ENCODE data around the gene PHKA1.

The PHKA1 gene

DNA sequence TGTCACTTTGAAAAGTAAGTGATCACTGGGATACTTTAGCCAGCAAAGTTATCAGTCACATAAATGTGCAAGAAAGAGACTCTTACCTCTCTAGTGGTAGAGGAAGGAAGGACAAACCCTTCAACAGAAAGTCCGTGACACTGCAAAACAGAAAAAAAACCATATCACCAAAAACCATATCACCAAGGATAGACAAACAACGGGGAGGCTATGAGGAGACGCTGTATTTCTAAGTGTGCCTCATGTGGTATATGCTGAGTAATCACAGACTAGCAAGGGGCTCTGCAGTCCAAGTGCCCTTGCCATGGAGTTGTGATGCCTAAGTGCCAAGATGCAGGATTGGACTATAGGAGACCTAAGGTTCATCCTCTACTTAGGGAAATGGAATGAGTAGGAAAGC lies 129.9 kb downstream of the PHKA1 start:
- H3K27ac ChIP-seq = no peak overlapping the region
- TF ChIP-seq, protein P1, sequence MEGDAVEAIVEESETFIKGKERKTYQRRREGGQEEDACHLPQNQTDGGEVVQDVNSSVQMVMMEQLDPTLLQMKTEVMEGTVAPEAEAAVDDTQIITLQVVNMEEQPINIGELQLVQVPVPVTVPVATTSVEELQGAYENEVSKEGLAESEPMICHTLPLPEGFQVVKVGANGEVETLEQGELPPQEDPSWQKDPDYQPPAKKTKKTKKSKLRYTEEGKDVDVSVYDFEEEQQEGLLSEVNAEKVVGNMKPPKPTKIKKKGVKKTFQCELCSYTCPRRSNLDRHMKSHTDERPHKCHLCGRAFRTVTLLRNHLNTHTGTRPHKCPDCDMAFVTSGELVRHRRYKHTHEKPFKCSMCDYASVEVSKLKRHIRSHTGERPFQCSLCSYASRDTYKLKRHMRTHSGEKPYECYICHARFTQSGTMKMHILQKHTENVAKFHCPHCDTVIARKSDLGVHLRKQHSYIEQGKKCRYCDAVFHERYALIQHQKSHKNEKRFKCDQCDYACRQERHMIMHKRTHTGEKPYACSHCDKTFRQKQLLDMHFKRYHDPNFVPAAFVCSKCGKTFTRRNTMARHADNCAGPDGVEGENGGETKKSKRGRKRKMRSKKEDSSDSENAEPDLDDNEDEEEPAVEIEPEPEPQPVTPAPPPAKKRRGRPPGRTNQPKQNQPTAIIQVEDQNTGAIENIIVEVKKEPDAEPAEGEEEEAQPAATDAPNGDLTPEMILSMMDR (IDR thresholded peaks at IDR 0.05) = no peak
- TF ChIP-seq ZFX (IDR thresholded peaks at IDR 0.05; ENCODE audit: borderline replicate concordance) = no peak

DNA sequence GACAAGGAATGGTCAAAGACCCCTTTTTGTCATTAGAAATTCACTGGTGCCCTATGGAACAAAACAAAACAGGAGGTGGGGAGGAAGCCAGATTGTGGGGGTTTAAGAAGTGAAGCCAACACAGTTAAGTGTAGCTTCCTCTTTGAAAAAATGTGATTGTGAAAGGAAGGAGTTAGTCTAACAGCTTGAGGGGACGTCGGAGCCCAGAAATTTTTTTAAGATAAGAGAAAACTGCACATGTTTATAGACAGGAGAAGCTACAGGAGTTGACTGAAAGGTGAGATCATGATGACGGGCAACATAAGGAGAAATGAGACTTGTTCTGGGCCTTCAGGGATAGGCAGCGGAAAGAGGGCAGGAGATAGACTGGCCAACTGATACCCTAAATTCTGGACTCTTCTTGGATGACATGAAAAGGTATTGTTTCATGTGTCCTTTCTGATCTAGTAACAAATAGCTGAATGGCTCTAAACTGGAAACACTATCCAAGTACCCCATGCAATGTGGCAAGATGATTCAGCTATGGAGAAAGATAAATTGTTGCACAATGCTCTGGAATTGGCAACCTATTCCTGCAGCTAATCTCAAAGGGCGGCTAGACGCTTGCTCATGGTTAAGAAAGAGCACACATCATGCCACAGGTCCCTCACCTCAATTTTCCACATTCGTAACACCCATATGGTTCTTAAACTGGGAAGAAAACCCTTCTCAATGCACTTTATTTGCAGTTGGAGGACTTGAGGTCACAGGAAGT lies 137.8 kb downstream of the PHKA1 start:
- TF ChIP-seq ZFX (IDR thresholded peaks at IDR 0.05; ENCODE audit: borderline replicate concordance) = no peak
- TF ChIP-seq, protein P1 (IDR thresholded peaks at IDR 0.05) = no peak
- no peak overlapping the region for H3K27ac ChIP-seq

DNA sequence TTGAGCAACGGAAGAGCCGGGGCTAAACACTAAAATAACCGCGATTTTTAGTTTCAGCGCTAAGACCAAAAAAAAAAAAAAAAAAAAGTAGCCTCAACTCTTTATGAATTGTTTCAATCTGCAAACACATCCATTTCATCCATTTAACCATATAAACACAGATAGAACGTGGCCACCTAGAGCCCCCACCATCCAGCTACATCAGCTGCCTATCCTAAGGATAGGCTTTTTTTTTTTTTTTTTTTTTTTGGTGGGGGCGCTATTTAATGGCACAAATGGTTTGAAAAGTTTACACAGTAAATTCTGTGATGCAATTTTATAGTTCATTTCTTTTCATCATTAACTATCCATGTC lies 141.0 kb downstream of the PHKA1 start:
- peak overlapping the region; percentile 59 for H3K27ac ChIP-seq
- TF ChIP-seq ZFX (IDR thresholded peaks at IDR 0.05; ENCODE audit: borderline replicate concordance) = no peak
- TF ChIP-seq, protein P1 (IDR thresholded peaks at IDR 0.05) = peak; percentile 16; the same call in 1 of the 2 replicates

DNA sequence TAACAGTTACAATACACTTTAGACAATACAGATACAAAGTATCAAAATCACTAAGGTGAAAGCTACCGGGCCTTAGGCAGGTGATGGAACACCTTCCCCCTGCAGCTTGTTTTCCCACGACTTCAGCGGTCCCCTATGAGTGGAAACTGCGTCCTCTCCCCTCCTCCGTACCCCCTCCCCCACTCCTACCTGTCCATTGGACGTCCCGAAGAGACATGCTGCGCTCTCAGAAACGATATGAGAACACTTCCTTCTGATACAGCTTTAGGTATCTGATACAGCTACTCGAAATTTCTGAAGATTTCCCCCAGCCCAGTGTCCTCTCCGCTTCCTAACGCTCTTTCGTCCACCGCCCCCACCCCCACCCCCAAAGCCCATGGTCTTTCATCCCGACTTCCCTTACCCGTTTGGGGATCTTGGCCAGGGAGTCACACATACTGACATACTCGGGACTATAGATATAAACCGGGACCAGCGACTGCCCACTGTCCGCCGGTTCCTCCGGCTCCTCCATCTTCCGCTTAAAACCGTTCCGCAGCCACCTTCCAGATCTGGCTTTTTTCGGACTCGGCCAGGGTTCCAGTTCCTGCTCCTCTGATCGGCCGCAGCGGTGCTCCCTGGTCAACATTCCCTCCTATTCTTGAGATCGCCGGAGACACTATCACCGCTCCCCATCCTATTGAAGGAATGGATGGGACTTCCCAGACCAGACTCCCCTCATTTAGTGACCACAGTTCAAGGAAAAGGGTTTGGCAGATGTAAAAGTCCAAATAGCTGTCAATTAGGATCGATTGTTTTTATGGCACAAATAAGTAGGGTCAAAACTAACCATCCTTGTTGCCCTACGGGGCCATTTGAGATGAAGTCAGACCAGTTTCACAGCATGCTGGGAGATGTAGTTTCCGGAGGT lies 141.6 kb downstream of the PHKA1 start, which contains the start of gene HDAC8:
HDAC8 (minus strand) TSS at position 596 of the 910 bp plus-strand sequence; CDS start at position 514, 82 bp downstream.
- TF ChIP-seq, protein P1 (IDR thresholded peaks at IDR 0.05) = no peak
- TF ChIP-seq ZFX (IDR thresholded peaks at IDR 0.05; ENCODE audit: borderline replicate concordance) = no peak
- peak within 1 kb of the TSS; percentile 59 for H3K27ac ChIP-seq

DNA sequence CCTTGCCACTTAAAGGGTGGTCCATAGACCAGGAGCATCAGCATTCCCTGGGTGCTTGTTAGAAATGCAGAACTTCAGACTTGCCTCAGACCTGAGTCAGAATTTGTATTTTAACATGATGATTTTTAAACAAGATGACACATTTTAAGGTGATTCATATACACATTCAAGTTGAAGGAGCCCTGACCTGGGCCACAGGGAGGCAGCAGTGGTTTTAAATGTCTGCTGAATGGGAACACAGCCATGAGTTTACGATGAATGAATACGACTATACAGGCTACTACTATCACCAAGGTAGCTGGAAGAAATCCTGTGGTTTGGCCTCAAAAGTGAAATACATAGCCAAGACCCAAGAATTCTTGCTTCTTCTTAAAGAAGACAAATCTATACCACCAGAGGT lies 144.3 kb downstream of the PHKA1 start:
- TF ChIP-seq, protein P1 (IDR thresholded peaks at IDR 0.05) = no peak
- H3K27ac ChIP-seq = no peak overlapping the region

DNA sequence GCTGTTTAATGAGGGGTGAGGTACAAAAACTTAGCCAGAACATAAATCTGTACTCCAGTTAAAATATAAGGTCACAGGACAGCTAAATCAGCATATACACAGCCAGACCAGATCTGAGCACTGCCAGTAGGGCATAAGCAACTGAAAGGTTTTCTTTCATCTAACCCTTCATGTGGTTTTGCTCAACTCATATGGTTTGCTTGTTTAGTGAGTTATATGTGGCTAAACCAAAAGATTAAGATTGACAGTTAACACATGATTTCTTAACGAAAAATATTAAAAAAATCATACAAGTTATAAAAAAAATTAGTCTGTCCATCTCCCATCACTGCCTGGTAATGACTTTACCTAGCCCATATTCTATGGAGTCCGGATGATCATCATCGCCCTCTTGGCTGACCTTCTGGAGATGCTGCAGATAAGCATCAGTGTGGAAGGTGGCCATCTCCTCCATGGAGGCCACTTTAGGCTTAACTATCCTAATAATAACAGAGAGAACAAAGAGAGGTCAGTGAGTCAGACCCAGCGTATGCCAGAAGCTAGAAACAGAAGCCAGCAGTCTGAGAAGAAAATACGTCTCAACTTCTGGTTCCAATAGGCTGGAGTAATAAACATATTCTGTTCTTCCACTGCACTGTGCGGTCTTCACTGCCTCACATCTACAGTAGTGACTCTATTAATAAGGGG lies 145.6 kb downstream of the PHKA1 start:
- no peak overlapping the region for H3K27ac ChIP-seq
- TF ChIP-seq, protein P1 (IDR thresholded peaks at IDR 0.05) = no peak
- TF ChIP-seq ZFX (IDR thresholded peaks at IDR 0.05; ENCODE audit: borderline replicate concordance) = no peak
